SIG-M5 (cell line): ENCODE results near the gene DMRTA2.

Experiments used
- DNase-seq: peaks from one replicate; lab custom pipeline; 2025; lab: John Stamatoyannopoulos, UW

DMRTA2 gene

DNA sequence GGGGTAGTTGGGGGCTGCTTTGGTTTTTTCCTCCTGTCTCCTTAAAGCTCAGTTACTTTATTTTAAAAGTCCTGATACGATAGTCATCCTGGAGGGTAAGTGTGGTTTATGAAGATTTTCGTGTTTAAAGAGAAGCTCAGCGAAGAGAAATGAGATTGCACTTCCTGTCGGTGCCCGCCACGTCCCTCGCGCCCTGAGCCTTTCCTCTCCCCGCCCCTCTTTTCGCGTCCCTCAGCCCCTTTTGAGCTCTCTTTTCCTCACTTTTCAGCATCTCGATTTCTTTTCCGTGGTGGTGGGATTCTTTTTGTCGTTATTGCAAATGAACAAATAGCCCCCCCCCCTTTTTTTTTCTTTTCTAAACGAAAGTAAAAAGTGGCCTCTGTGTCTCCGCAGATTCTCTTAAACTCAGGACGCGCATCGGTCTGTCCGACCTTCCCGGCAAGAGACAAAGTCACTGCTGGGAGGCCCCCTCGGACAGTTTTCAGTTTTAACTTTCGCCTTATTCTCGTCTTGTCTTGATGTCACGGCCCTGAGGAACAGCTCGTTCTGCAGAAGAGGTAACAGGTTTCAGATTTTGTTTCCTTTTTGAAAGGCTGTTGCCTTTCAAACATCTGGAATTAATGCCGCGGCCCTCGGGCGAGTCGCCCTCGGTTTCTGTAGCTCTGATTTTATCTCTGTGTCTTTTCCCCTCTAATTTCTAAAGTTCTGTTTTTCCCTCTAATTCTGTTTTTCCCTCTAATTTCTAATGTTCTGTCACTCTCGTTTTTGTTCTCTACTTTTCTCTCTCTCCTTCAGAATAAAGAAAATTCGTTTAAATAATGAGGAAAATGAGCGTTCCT is 1.0 kb upstream of the DMRTA2 start:
- DNase-seq = no peak

- no peak for DNase-seq
Observed at GRCh38 chr1:50423670-50424000, 392 bp upstream of the DMRTA2 start.

- DNase-seq = no peak
Observed at GRCh38 chr1:50422675-50422945, 633 bp downstream of the DMRTA2 start.

GRCh38 chr1:50421768-50422674 is 1.2 kb downstream of the DMRTA2 start:
- DNase-seq = no peak

GRCh38 chr1:50421366-50421748 is 1.9 kb downstream of the DMRTA2 start:
- DNase-seq = no peak

DNA sequence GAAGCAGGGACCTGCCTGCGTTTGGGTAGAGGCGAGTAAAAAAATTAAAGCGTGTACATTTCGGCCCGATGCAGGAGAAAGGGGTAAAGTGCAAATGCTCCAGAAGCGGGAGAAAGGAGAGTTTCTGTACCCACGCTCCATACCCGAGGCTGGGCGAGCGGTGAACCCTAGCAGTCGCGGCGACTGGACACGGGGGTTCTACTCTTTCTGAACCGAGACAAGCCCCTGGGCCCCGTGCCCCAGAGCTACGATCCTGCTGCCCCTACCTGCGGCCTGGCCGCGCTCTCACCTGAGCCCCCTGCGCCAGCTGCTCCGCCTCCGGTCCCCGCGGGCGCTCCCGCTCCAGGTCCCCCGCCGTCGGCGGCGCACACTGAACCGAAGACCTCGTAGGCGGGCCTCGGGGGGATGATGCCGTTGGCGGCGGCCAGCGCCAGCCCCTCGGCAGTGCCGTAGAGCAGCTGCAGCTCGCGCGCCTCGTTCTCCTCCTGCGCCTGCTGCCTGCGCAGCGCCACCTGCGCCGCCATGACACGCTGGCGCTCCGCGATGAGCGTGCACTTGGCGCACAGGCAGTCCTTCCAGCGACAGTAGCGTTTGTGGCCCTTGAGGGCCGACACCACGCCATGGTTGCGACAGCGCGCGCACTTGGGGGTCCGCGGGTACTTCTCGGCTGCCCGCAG is 2.4 kb downstream of the DMRTA2 start:
- DNase-seq = no peak

- no peak for DNase-seq
Observed at GRCh38 chr1:50419907-50420677, 3.2 kb downstream of the DMRTA2 start.

GRCh38 chr1:50419192-50419906 is 3.9 kb downstream of the DMRTA2 start:
- no peak for DNase-seq

DNA sequence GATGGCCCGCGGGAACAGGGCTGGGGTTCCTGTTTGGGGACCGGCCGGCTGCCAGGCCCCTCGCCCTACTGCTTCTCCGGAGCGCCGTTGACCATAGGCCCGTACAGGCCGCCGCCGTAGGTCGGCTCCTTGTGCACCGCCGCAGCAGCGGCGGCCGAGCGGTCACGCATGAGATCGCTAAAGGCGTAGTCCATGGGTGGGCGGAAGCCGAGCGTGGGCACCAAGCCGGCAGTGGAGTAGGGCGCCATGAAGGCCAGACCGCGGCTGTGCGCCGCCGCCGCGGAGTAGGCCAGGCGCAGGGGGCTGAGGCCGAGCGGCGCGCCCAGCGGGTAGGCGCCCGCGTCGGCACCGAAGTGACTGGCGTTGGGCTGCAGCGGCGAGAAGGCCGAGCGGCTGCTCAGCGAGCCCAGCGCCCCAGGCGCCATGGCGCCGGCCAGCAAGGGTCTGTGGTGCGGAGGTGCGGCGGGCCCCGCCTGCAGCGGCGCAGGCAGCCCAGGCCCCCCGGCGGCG is 4.6 kb downstream of the DMRTA2 start:
- no peak for DNase-seq

DNA sequence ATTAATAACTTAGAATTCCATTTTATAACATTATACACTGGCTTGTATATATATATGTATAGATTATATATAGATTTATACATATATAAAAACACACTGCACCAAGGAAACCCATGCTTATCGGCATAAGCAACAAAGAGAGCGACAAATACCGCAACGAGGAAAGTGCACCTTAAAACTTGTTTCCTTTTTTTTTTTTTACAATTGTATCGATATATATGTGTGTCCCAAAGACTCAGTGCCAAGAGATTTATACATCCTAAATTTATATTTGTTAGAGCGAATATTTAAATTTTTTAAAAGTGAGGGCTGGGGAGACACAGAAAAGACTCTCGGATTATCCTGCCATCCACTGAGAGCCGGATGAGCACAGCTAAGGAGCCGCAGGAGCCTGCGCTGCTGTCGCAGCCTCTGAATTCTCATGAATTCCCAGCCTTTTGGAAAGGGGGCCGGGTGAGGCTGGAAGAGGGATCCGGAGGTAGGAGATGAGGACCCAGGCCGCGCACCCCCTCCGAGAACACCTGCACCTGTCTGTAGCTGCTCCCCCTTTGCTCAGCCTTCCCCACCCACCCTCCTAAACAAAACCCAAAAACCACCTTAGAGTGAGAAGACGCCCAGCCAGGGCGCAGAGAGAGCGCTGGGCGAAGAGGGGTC is 5.2 kb downstream of the DMRTA2 start:
- no peak for DNase-seq

GRCh38 chr1:50417507-50417906 is 5.7 kb downstream of the DMRTA2 start:
- DNase-seq = no peak

DNA sequence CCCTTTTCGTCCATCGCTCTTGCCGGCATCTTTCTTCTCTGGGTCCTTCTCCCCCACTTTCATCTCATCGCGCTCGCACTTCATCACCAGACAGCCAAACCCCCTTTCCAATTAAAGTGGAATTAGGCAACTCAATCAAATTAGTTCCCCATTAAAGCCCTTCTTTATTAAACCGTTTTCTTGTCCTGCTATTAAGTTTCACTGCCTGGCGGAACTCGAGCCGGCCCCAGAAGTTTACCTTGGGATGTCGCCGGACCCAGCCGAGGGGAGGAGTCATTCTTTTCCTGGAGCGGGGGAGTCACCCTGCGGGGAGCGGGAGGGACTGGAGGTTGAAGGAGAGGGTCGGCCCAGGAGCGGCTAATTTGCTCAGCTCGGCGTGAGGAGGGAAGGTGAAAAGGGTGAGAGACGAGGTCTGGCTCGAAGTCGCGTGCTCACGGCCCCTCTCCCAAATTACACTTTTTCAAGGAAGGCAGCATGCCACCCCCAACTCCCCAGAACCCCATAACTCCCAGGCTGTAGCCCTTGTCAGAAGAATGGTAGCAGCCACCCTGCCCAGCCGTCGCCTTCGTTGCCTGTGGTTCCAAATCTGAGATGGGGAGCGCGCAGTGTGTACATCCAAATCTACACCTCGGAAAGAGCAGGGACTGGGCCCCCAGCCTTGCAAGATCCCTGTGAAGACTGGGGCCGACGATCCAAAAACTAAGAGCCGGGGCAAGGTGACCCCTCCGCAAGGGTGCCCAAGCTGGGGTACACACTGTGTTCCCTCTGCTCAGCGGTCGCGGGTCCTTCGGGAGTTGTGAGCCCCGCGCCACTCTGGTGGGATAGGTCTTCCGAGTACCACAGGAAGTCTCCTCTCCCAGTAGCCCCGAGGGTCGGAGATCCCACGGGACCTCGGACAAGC is 6.4 kb downstream of the DMRTA2 start:
- no peak for DNase-seq

DNA sequence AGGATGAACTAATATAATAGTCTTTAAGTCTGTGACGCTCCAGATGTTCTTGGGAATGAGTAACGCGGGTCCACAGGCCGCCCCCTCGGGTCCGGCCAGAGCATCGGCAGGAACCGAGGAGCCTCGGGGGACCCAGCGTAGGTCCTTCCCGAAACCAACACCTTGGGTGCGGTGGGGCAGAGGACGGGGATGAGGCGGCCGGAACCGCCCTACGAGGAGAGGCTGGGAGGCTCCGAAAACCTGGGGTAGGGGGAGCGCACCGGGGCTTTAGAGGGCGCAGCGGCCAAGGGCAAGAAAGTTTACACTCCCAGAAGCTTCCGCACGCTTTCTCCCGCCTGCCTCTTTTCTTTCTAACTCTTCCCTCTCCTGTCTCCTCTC is 7.1 kb downstream of the DMRTA2 start:
- no peak for DNase-seq

- DNase-seq = no peak
Observed at GRCh38 chr1:50415235-50416149, 7.8 kb downstream of the DMRTA2 start.

DNA sequence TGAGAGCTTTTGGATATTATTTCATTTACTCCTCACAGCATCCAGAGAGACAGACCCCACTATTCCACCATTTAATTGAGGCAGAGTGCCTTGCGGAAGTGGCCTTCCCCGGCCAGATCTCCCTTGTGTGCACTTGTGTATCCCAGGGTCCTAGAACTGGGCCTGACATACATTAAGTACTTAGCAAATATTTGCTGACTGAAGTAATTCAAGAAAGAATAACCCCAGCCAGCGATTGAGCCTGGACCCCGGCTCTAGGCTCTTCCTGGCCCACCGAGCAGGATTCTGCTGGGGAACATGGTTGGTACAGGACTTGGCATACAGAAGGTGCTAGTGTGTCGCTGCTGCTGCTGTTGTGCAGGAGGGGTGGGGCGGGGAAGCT is 8.4 kb downstream of the DMRTA2 start:
- DNase-seq = no peak

DNA sequence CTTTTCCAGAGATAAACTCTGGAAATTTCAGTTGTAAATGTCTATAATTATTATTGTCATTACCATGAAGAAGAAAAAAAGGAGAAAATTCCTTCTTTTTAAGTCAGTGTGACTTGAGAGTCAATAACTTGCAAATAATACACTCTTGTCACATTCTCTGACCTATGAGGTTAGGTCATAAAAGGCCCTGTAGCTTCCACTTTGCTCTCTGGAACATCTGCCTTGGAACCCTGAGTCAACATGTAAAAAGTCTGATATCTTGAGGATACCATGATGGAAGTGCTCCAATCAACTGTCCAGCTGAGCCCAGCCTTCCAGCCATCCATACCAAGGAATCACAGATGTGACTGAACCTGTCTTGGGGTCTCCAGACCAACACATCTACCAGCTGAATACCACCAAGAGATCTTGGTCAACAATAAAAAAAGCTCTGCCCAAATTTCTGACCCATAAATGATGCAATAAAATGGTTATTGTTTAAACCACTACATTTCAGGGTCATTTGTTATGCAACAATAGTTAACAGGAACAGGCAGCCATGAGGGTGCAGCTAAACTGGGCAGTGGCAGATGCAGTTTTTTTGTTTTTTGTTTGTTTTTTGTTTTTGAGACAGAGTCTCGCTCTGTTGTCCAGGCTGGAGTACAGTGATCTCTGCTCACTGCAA is 10.3 kb downstream of the DMRTA2 start:
- no peak for DNase-seq

DNA sequence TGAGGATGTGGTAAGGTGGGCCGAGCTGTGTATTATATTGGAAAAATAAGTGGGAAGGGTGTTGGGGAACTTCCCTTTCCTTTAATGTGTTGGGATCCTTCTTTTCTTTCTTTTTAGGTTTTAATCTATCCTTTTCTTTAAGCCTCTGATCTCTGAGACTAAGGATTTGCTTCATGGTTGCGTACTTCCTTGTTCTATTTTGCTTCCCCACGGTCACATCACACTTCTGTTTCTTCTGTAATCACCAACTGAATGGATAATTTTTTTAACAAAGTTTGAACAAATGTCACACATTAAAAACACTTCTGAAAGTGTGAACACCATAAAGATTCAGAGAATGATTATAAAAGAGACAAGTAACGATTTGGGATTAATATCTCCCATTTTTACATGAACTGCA is 17.4 kb downstream of the DMRTA2 start:
- no peak for DNase-seq

GRCh38 chr1:50393522-50394120 is 29.6 kb downstream of the DMRTA2 start:
- DNase-seq = no peak
